B cell (primary cell): ENCODE data around the gene DKKL1. TPM values are rescaled to one million over a fixed set of nuclear protein-coding genes. Genes with fewer than 3 reads are reported as not detected.

Experiments used
- ATAC-seq: fragments of 200-7000 bp; cut with Tn5 transposase; one replicate; pipeline ENCODE4 v1.10.0; 2021; ENCODE audit warnings: low read depth, mild to moderate bottlenecking, moderate number of reproducible peaks, moderate library complexity
- CTCF ChIA-PET: fragments of 350-600 bp; sonication (Branson Sonifier 250); formaldehyde crosslinking; loops from one replicate; lab custom pipeline; 2021; ENCODE audit warnings: antibody characterized with exemption, inconsistent platforms; lab: Charles Lee
- POLR2A ChIA-PET: fragments of 350-600 bp; sonication (Branson Sonifier 250); formaldehyde crosslinking; loops from one replicate; lab custom pipeline; 2021; ENCODE audit warnings: antibody characterized with exemption; lab: Charles Lee
- DNase-seq: peaks from one replicate; pipeline ENCODE4 v3.0.0; 2013
- H2AFZ ChIP-seq: 2 replicates; pipeline ENCODE4 v1.6.1; 2012; ENCODE audit warnings: mild to moderate bottlenecking, low read depth, low read length; ENCODE audit not compliant: insufficient read depth, poor library complexity, severe bottlenecking
- H3K27ac ChIP-seq, 2 donors: 1 replicate in 1 of 2; 2 replicates in 1 of 2; pipeline ENCODE4 v1.5.1; 2012 to 2013; ENCODE audit warnings: low read length in 2 of 2, mild to moderate bottlenecking in 2 of 2, moderate library complexity in 1 of 2
- H3K27me3 ChIP-seq, 4 experiments: fragments of 200-600 bp in 1 of 4; sonication (generic) in 1 of 4; replicated peaks in 1 of 4; 1 replicate in 2 of 4; 2 replicates in 2 of 4; pipeline versions ENCODE4 v1.6.1 to v1.7.0; 2013 to 2016; ENCODE audit warnings: low read length in 3 of 4, mild to moderate bottlenecking in 2 of 4, mixed read lengths in 1 of 4, moderate library complexity in 1 of 4; ENCODE audit not compliant: insufficient read depth in 4 of 4, control insufficient read depth in 3 of 4; ENCODE audit errors: control extremely low read depth in 1 of 4
- H3K36me3 ChIP-seq, 2 experiments: replicated peaks in 1 of 2; 1 replicate in 1 of 2; 2 replicates in 1 of 2; pipeline versions ENCODE4 v1.6.1 to v1.7.1; 2013; ENCODE audit warnings: low read length in 1 of 2; ENCODE audit not compliant: insufficient read depth in 2 of 2, control insufficient read depth in 1 of 2; ENCODE audit errors: control extremely low read depth in 1 of 2, extremely low read depth in 1 of 2
- H3K4me1 ChIP-seq, 2 donors: fragments of 200-600 bp in 1 of 2; sonication (generic) in 1 of 2; 1 replicate in 1 of 2; 2 replicates in 1 of 2; pipeline versions ENCODE4 v1.5.1 to v1.6.1; 2013 to 2017; ENCODE audit warnings: low read length in 2 of 2; ENCODE audit not compliant: control insufficient read depth in 2 of 2, insufficient read depth in 2 of 2
- H3K4me2 ChIP-seq: replicated peaks from 2 replicates; pipeline ENCODE3; 2012; ENCODE audit warnings: mild to moderate bottlenecking, low read depth, low read length; ENCODE audit not compliant: poor library complexity, severe bottlenecking
- H3K4me3 ChIP-seq, 5 experiments: fragments of 200-600 bp in 1 of 5; sonication (generic) in 1 of 5; 1 replicate in 3 of 5; 2 replicates in 2 of 5; pipeline versions ENCODE4 v1.5.1 to v1.7.0; 2011 to 2016; ENCODE audit warnings: low read length in 4 of 5, mild to moderate bottlenecking in 4 of 5, low read depth in 2 of 5, control low read depth in 1 of 5, moderate library complexity in 1 of 5; ENCODE audit not compliant: insufficient read depth in 1 of 5; ENCODE audit errors: control extremely low read depth in 1 of 5, extremely low read depth in 1 of 5
- H3K79me2 ChIP-seq: fragments of 200-600 bp; sonication (generic); one replicate; pipeline ENCODE4 v1.6.0; 2016; ENCODE audit warnings: low read length; ENCODE audit not compliant: control insufficient read depth, insufficient read depth
- H3K9ac ChIP-seq: fragments of 200-600 bp; sonication (generic); 2 replicates; pipeline ENCODE4 v1.6.1; 2017; ENCODE audit warnings: mild to moderate bottlenecking, low read length, moderate library complexity
- H3K9me3 ChIP-seq, 3 donors: one replicate each; pipeline versions ENCODE4 v1.6.1 to v1.7.1; 2013; ENCODE audit warnings: low read length in 2 of 3; ENCODE audit not compliant: control insufficient read depth in 2 of 3, insufficient read depth in 1 of 3; ENCODE audit errors: control extremely low read depth in 1 of 3
- H4K20me1 ChIP-seq: 2 replicates; pipeline ENCODE4 v1.6.0; 2012; ENCODE audit warnings: mild to moderate bottlenecking, low read length; ENCODE audit not compliant: insufficient read depth, control insufficient read depth, poor library complexity, severe bottlenecking
- H3K27ac Mint-ChIP-seq: one replicate; pipeline ENCODE4 v1.8.0; 2021; ENCODE audit warnings: mixed read lengths
- H3K27me3 Mint-ChIP-seq: one replicate; pipeline ENCODE4 v1.8.0; 2021; ENCODE audit warnings: mixed read lengths
- H3K4me1 Mint-ChIP-seq: one replicate; pipeline ENCODE4 v1.8.0; 2021; ENCODE audit warnings: mixed read lengths
- H3K4me3 Mint-ChIP-seq: one replicate; pipeline ENCODE4 v1.8.0; 2021; ENCODE audit warnings: mixed read lengths
- H3K9me3 Mint-ChIP-seq: one replicate; pipeline ENCODE4 v1.8.0; 2022; ENCODE audit warnings: mixed read lengths; ENCODE audit not compliant: insufficient read depth
- CTCF ChIP-seq: fragments of 200-600 bp; IDR thresholded peaks from one replicate; pipeline ENCODE4 v1.8.0; 2022; ENCODE audit warnings: antibody characterized with exemption, mild to moderate bottlenecking
- EZH2 ChIP-seq: IDR thresholded peaks from 2 replicates; pipeline ENCODE4 v1.6.1; 2012; ENCODE audit warnings: borderline replicate concordance, low read depth, mild to moderate bottlenecking, moderate library complexity, low read length; ENCODE audit not compliant: insufficient read depth, poor library complexity, severe bottlenecking
- WGBS: methylation state at CpG from one replicate; pipeline ENCODE4 v1.1.5; 2013; ENCODE audit warnings: missing lambda C conversion rate; ENCODE audit not compliant: insufficient coverage; 5-methylcytosine and 5-hydroxymethylcytosine counted together
- intact Hi-C: fragments of 100-400 bp; cut with micrococcal nuclease; formaldehyde crosslinking; loops from one replicate; pipeline ENCODE4 v1.10.0; 2022
- polyA plus RNA-seq: library from polyadenylated mRNA; depleted of rRNA; stranded (reverse); fragments of >200 nt; gene quantifications from 2 replicates; pipeline ENCODE4 v1.2.3, GENCODE V29; 2012
- total RNA-seq, 2 donors: library from RNA; stranded (reverse); fragments of 120-200 nt in 1 of 2; gene quantifications; 1 replicate in 1 of 2; 2 replicates in 1 of 2; pipeline versions ENCODE4 v1.2.3 to v1.2.4, GENCODE V29; 2013 to 2022

The DKKL1 gene
- total and polyA plus RNA-seq, 2 donors (not counting 1 experiment from before 2014, with no cell fraction given), result 1.2 to 1.6 TPM

DNA sequence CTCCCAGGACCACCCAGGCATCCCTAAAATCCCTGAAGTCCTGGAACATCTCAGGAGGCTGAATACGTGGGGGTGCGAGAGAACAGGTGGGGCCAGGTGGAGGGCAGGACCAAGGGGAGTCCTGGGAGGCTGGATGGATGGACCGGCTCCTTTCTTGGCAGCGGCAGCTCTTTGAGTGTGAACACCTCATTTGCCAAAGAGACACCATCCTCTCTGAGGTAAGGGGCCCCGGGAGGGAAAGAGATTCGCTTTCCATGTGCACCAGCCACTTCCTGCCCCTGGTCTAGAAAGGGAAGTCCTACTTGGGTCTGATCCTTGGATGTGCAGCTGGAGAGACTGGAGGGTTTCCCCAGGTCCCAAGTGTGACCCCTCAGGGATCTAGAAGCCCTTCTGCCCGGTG is 43.4 kb downstream of the DKKL1 start:
- POLR2A ChIA-PET, result interaction anchor here (1.3 kb wide), 1 partner anchor 19 kb away, joined by 9 read pairs; no protein-coding TSS in a partner anchor
- CTCF ChIA-PET, result interaction anchor here (1.0 to 2.1 kb wide), 4 partner anchors 13 to 47 kb away, joined by 3 to 11 read pairs (median 4); no protein-coding TSS in a partner anchor
- H3K27ac ChIP-seq, result no peak overlapping the region
- no peaks in the 10 kb centered on the region for H3K36me3 ChIP-seq
- H3K9me3 ChIP-seq, result peaks cover 0 to 3% (median 0%) of the 10 kb centered on the region in 3 donors
- ATAC-seq, result no peak
- TF ChIP-seq CTCF, result no peak
- TF ChIP-seq EZH2, result no peak
- no peak overlapping the region for H3K9ac ChIP-seq
- no peak for DNase-seq
- H3K4me1 ChIP-seq, result peaks cover 39 to 58% of the 10 kb centered on the region in 2 donors
- no peaks in the 10 kb centered on the region for H3K27me3 Mint-ChIP-seq
- 93% methylated on average over 4 of the region's 7 CpGs for WGBS
- peak overlapping the region; percentile 37 for H3K27ac Mint-ChIP-seq
- no peaks in the 10 kb centered on the region for H3K9me3 Mint-ChIP-seq
- H3K4me3 ChIP-seq, result no peak overlapping the region
- intact Hi-C loops, result no loop called here
- peaks cover 56% of the 10 kb centered on the region for H3K4me1 Mint-ChIP-seq
- H4K20me1 ChIP-seq, result no peaks in the 10 kb centered on the region
- no peak overlapping the region for H3K4me2 ChIP-seq
- no peak overlapping the region for H2AFZ ChIP-seq
- no peaks in the 10 kb centered on the region for H3K79me2 ChIP-seq
- no peak overlapping the region for H3K4me3 Mint-ChIP-seq
- no peaks in the 10 kb centered on the region for H3K27me3 ChIP-seq

- intact Hi-C loops, result loop anchor here (2.0 kb wide), 1 partner anchor 17 kb away; the partner anchor contains the start of gene GFY
- Mint-ChIP-seq H3K9me3 (no peaks in the 10 kb centered on the region), H3K4me3 (no peak overlapping the region), H3K27me3 (no peaks in the 10 kb centered on the region), H3K4me1 (peaks cover 60% of the 10 kb centered on the region), H3K27ac (no peak overlapping the region)
- H3K79me2 ChIP-seq, result no peaks in the 10 kb centered on the region
- peaks cover 0 to 3% (median 0%) of the 10 kb centered on the region in 3 donors for H3K9me3 ChIP-seq
- no peak overlapping the region for H3K27ac ChIP-seq
- no peak overlapping the region for H3K4me3 ChIP-seq
- CTCF ChIA-PET, result interaction anchor here (1.0 to 2.1 kb wide), 2 partner anchors 16 to 22 kb away, joined by 3 to 11 read pairs; no protein-coding TSS in a partner anchor
- no peak overlapping the region for H3K4me2 ChIP-seq
- DNase-seq (no peak), ATAC-seq (no peak)
- no peak overlapping the region for H3K9ac ChIP-seq
- no peaks in the 10 kb centered on the region for H3K27me3 ChIP-seq
- 95% methylated on average over 16 of the region's 16 CpGs for WGBS
- no peak overlapping the region for H2AFZ ChIP-seq
- no peaks in the 10 kb centered on the region for H3K36me3 ChIP-seq
- TF ChIP-seq EZH2 (no peak), CTCF (no peak)
- POLR2A ChIA-PET, result no interaction called here
- no peaks in the 10 kb centered on the region for H4K20me1 ChIP-seq
- peaks cover 40 to 57% of the 10 kb centered on the region in 2 donors for H3K4me1 ChIP-seq
Observed at GRCh38 chr19:49407482-49408015, 43.9 kb downstream of the DKKL1 start.
